DMS114 treated with DMSO at 0.1 percent for 48 hours (cell line): ENCODE results near the gene YWHAQ.

Source experiments
- DNase-seq: peaks from one replicate; lab custom pipeline; 2025; ENCODE audit not compliant: unreplicated experiment; lab: John Stamatoyannopoulos, UW

The YWHAQ gene

GRCh38 chr2:9630736-9631552 is at the start of gene YWHAQ:
YWHAQ (minus strand) TSS chr2:9630997; CDS start chr2:9630452, 545 bp downstream.
- DNase-seq = peak; percentile 96

GRCh38 chr2:9680082-9680481 is 49.3 kb upstream of the YWHAQ start:
- DNase-seq = no peak

GRCh38 chr2:9679218-9679617 is 48.4 kb upstream of the YWHAQ start:
- no peak for DNase-seq

- no peak for DNase-seq
Observed at GRCh38 chr2:9678544-9678943, 47.7 kb upstream of the YWHAQ start.

- no peak for DNase-seq
Observed at GRCh38 chr2:9675415-9676351, 44.9 kb upstream of the YWHAQ start.

- DNase-seq = no peak
Observed at GRCh38 chr2:9674891-9675414, 44.2 kb upstream of the YWHAQ start.

- no peak for DNase-seq
Observed at GRCh38 chr2:9673914-9674481, 43.2 kb upstream of the YWHAQ start.

- DNase-seq = no peak
Observed at GRCh38 chr2:9668687-9669345, 38.0 kb upstream of the YWHAQ start.

- no peak for DNase-seq
Observed at GRCh38 chr2:9667826-9668225, 37.0 kb upstream of the YWHAQ start.

GRCh38 chr2:9666306-9666705 is 35.5 kb upstream of the YWHAQ start:
- no peak for DNase-seq

- DNase-seq = no peak
Observed at GRCh38 chr2:9665898-9666297, 35.1 kb upstream of the YWHAQ start.

- no peak for DNase-seq
Observed at GRCh38 chr2:9664365-9664764, 33.6 kb upstream of the YWHAQ start.

- DNase-seq = no peak
Observed at GRCh38 chr2:9663008-9663879, 32.4 kb upstream of the YWHAQ start.

GRCh38 chr2:9661261-9661660 is 30.5 kb upstream of the YWHAQ start:
- DNase-seq = no peak

GRCh38 chr2:9660781-9661180 is 30.0 kb upstream of the YWHAQ start:
- no peak for DNase-seq

GRCh38 chr2:9660154-9660553 is 29.4 kb upstream of the YWHAQ start:
- DNase-seq = no peak

GRCh38 chr2:9658972-9659371 is 28.2 kb upstream of the YWHAQ start:
- DNase-seq = no peak

- no peak for DNase-seq
Observed at GRCh38 chr2:9657731-9658130, 26.9 kb upstream of the YWHAQ start.

- no peak for DNase-seq
Observed at GRCh38 chr2:9657083-9657482, 26.3 kb upstream of the YWHAQ start.

GRCh38 chr2:9656270-9656766 is 25.5 kb upstream of the YWHAQ start:
- no peak for DNase-seq
